GM21367 (cell line): ENCODE results near the gene AATK.

Source experiments
- ATAC-seq: cut with Tn5 transposase; IDR thresholded peaks from one replicate; pipeline ENCODE4 v1.9.1; 2021; ENCODE audit not compliant: unreplicated experiment

The AATK gene

GRCh38 chr17:81097134-81097942 lies 68.7 kb downstream of the AATK start:
- no peak for ATAC-seq

DNA sequence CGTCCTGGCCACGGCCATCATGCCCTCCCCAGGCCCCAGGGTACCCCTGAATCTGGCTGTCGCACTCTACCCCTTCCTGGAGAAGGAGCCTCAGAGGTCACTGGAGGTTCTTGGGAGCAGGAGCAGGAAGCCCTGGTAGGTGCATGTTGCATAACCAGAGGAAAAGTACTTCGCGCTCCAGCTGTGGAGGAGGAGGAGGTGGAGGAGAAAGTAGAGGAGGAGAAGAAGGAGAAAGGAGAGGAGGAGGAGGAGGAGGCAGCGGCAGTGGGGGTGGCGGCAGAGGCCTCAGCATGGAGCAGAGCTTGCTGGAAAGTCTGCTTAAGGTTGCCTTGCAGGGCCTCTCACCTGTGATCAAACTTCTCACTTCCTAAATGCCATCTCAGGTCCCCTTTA lies 69.3 kb downstream of the AATK start:
- ATAC-seq: no peak

GRCh38 chr17:81095383-81095762 lies 70.6 kb downstream of the AATK start:
- ATAC-seq: no peak

DNA sequence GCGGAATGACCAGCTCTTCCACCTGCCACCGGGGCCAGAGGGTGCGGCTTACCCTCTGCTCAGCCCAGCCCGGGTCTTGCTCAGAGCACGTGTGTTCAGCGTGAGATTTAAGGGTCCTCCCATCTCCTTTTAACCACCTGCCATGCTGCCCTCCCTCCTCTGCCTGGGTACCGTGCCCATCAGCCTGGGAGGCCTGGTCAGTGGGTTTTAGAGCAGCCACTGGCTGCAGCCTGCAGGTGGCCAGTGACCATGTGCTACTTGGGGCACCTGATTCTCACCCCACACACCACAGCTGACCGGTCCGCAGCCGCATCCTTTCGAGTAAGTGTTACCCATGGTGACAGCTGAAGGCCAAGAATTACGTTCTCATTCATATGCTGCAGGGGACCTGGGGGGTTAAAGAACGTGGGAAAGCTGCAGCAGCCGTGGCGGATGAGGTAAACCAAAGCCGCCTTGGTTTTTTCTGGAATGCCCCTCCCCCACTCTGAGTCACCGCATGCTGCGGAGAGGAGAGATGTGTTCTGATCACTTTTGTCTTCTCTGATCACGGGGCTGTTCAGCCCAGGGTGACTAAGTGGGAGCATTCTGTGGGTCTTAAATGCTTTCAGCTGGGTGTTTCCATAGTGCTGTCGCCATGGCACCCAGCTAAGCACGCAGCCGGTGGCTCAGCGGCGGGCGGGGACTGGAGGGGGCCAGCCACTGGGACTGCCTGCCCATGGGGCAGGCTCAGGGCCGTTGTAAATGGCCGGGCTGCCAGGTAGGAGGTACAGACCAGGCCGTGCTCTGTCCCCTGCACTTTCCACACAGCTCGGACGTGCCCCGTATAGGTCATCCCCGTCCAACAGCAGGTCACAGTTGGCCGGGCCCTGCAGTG lies 71.3 kb downstream of the AATK start:
- ATAC-seq: no peak

DNA sequence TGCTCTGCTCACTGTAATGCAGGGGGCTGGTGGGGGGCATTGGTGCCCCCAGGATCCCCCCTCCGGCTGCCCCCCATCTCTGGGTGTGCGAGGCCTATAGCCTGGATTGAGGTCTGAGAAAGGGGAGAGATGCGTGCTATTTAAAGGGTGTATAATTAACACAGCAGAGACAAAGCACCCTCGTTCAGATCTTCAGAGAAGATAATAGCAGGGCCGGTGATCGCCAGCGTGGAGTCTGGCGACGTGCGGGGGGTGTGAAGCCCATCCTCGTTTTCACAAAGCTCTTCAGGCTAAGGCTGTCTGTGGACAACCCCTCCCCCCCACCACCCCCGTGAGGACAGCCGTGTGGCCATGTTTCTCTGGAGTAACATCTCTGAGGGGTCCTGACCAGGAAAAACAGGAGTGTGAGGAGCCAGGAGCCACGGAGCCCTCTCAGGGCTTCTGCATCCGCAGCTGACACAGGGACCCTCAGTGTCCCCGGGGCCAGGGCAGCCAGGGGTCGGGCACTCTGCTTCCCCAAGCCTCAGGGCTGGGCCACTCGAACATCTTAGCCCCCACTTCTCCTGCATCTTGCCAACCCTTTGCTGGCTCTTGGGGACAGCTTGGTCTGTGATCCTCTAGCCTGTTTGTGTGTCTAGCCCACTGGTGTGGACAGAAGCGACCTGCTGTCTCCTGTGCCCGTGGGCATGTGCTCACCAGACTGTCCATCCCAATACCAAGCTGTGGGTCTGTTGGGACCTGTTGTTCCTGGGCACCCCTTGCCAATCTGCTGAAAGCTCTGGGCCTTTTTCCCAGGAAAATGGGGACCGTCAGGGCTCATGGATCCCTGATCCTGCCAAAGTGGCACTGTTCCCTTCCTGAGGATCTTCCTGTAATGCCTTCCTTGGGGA lies 72.2 kb downstream of the AATK start:
- no peak for ATAC-seq

DNA sequence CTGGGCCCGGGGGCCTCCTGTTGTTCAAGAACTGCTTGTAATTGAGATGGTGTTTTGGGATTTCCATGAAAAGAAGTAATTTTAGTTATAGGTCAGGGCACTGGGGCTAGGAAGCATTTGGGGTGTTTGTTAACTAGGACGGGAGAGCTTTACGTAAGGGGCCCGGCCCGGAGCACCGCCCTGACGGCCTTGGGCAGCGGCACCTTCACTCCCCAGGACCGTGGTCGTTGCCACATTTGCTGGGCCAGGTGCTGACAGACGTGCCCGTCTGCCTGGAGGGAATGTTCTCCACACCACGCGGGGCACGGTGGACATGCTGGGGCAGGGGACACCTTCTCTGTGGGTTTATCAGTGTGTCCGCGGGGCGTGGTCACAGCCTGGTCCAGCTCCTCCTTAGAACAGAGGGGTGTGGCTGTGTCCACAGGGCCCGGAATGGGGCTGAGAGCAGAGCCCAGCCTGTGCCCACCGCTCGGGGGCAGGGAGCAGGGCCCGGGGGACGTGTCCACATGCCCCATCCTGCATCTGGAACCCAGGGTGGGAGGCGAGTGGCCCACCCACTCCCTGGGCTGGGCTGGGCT lies 73.4 kb downstream of the AATK start:
- no peak for ATAC-seq

GRCh38 chr17:81091774-81092517 lies 74.1 kb downstream of the AATK start:
- no peak for ATAC-seq

GRCh38 chr17:81091154-81091553 lies 74.9 kb downstream of the AATK start:
- ATAC-seq: no peak

DNA sequence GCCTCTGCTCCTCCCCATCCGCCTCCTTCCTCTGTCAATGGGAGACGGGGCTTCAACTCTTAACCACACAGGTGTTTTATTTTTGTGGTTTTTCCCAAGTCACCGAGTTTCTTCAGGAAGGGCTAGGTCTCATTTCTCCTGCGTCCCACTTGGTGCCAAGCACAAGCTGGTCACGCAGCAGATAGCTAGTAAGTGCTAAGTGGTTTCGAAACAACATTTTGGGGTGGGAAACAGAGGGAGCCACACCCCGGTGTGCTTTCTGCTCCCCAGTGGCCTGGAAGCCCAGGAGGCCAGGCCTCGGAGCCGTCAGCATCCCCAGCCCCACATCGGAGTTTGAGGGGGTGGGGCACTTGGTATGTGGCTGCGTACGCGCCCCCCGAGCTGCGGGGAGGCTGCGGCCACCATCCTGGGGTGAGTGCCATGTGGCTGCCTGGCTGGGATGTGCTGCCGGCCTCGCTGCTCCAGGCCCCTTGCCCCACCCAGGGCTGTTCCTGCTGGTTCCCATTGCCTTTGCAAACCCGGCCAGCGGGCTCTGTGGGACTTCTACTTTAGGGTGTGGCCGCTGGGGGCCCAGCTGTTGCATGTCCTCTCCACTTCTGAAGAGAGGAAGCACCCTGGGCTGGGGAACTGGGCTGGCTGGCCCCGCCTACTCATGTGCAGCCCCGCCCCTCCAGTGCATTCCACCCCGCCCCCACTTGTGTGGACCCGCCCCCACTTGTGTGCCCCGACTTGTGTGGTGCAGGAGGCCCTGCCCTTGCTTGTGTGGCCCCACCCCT lies 75.5 kb downstream of the AATK start:
- no peak for ATAC-seq

GRCh38 chr17:81086789-81087551 lies 79.1 kb downstream of the AATK start:
- no peak for ATAC-seq

DNA sequence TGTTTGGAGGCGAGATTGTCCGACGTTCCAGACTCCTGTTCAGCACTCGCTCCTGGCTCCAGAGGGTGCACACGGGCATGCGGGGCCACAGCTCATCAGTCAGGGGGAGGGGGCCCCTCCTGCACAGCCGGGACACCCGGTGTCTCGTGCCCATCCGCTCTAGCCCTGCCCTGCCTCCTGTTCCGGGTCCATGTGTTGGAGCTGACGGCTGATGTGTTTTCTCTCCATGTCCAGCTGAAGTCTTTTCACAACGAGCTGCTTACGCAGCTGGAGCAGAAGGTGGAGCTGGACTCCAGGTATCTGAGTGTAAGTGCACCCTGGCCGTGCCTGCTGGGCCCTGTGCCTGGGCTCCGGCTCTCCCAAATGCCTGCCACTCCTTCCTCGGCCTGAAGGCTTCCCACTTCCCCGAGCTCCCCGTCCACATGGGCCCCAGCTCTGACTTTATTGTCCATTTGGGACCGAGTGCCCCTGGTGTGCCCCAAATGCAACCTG lies 80.6 kb downstream of the AATK start:
- no peak for ATAC-seq

DNA sequence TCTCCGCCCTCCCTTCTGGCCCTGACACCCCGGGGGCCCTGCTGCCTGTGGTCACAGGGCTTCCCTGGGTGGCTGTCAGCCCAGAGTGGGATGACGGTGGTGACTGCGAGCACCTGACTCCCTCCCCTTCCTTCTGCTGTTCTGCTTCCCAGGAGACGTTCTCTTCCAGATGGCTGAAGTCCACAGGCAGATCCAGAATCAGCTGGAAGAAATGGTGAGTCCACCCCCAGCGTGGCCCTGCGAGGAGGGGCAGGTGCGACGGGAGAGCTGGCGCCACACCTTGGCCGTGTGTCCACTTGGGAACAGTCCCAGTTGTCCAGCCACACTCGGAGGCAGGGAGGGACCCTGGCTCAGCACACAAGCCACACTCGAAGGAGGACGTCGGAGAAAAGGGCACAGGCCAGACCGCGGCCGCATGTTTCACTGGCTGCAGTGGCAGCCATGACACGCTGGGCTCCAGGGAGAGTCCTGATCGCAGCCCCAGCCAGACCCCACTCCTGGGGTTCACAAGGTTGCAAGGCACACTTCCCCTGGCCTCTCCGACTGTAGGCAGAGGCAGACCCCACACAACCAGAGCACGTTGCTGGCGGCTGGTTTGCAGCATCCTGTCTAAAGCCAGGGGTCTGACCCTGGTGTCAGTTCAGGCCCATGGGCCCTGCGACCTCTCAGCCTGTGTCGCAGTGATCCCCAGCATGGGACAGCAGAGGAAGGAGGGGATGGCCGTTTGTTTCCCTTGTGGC lies 81.2 kb downstream of the AATK start:
- ATAC-seq: no peak

- ATAC-seq: no peak
These were observed 82.8 kb downstream of the AATK start for GRCh38 chr17:81083125-81083765.

DNA sequence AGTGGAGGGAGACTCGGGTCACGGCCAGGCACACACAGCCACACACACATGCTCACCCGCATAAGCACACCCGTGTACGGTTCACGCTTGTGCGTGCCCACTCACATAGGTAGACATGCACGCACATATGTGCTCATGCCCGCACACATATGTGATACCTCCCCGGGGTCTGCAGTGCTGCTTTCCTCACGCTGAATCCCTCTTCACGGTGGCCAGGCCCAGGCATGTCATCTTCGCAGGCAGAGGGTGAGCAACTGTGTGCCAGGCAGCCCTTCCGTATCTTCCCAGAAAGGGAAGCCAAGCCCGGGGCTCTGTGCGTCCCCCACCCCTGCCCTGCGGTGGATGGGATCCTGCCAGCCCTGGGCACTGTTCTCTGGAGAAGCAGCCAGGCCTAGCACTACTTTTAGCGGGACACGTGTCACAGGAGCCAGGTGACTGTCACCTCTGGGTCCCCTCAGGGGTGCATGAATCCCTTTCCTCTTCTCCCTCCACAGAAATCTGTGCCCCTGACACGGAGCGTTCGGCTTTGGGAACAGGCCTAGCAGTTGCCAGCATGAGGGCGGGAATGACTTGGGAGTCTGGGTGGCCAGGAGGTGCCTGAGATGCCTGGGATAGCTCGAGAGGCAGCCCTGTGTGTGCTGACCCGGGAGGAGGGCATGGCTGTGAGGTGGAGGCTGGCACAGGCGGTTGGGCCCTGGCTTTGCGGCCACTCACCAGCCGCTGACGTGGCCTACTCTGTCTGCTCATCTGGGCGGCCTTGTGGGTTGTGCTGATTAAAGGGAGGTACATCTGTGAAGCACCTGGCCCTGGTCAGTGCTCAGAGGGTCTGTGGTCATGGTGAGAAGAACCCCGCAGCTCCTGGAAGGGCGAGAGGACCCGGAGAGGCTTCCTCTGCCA lies 83.6 kb downstream of the AATK start:
- ATAC-seq: no peak

DNA sequence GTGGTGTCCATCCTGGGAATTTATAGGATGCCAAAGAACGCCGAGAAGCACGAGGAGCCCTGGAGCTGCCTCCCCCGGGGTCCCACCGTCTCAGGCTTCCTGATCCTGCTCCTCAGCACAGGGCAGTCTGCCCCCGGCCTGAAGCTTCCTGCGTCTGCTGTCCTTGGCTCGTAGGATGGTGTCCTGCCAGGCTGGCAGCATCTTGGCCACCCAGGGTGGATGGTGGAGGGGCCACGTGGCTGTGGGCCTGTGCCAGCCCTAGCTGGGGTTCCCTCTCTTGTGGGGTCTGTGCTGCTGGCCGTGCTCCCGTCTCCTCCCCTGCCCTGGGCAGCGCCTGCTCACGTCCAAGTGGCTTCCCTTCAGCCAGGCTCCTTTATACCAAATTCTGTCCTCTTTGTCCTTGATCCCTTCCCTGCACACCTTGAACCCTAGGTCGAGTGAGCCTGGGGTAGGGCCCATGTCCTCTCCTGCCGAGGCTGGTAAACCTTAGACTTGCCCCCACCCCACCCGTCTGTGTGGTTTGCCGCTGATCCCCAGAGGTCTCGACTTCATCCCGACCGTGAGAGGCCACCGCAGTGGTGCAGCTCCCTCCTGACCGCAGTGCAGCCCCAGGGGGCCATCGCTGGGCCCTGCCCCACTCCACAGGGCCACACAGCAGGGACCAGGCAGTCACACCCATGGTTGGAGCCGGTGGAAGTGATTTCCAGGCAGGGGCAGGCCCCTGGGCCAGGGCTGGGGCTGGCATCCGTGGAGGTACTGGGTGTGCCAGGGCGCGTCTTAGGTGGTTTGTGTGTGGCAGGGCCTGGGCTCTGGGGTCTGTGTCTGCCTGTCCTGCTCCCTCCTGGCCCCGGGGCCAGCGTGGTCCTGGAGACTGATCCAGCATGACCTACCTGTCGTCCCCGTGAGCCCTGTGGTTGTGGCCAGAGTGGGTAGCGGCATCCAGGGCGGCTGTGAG lies 84.5 kb downstream of the AATK start:
- no peak for ATAC-seq
